Activated CD8-positive, alpha-beta memory T cell treated with anti-CD3 and anti-CD28 coated beads, Interleukin-2, amount 10 ng/mL, durations not matched to agents 7 days and 5 days (primary cell): ENCODE results near the gene PRSS22. TPM values are rescaled to one million over a fixed set of nuclear protein-coding genes. Genes with fewer than 3 reads are reported as not detected.
A peak's percentile ranks its signal among the peaks of the same experiment; 100 is the strongest.
"Not testable (repeated sequence)": the region's sequence is repeated elsewhere in the genome, so short reads cannot be mapped to it uniquely, and the experiment has no call there.

ENCODE experiments used
- ATAC-seq: fragments of 150-1000 bp; cut with Tn5 transposase; one replicate; pipeline ENCODE4 v1.10.0; 2021; ENCODE audit warnings: moderate library complexity
- CTCF ChIA-PET: fragments of 350-600 bp; sonication (Branson Sonifier 250); formaldehyde crosslinking; loops from one replicate; lab custom pipeline; 2021; ENCODE audit warnings: antibody characterized with exemption; lab: Charles Lee
- DNase-seq: peaks from one replicate; pipeline ENCODE4 v3.0.0-alpha.2; 2020
- H3K27ac Mint-ChIP-seq: one replicate; pipeline ENCODE4 v1.8.0; 2021; ENCODE audit warnings: mild to moderate bottlenecking, mixed read lengths
- H3K27me3 Mint-ChIP-seq: one replicate; pipeline ENCODE4 v1.8.0; 2021; ENCODE audit warnings: mixed read lengths
- H3K36me3 Mint-ChIP-seq: one replicate; pipeline ENCODE4 v1.8.0; 2021; ENCODE audit warnings: mild to moderate bottlenecking, mixed read lengths
- H3K4me1 Mint-ChIP-seq: one replicate; pipeline ENCODE4 v1.8.0; 2021; ENCODE audit warnings: mixed read lengths
- H3K4me3 Mint-ChIP-seq: one replicate; pipeline ENCODE4 v1.8.0; 2021; ENCODE audit warnings: mild to moderate bottlenecking, moderate library complexity, mixed read lengths
- H3K9me3 Mint-ChIP-seq: one replicate; pipeline ENCODE4 v1.8.0; 2022; ENCODE audit warnings: low read depth, mixed read lengths
- total RNA-seq, 2 experiments: library from RNA; stranded (reverse); gene quantifications; one replicate each; pipeline ENCODE4 v1.2.3, GENCODE V29; 2021

Gene PRSS22, protein sequence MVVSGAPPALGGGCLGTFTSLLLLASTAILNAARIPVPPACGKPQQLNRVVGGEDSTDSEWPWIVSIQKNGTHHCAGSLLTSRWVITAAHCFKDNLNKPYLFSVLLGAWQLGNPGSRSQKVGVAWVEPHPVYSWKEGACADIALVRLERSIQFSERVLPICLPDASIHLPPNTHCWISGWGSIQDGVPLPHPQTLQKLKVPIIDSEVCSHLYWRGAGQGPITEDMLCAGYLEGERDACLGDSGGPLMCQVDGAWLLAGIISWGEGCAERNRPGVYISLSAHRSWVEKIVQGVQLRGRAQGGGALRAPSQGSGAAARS
- not detected for total RNA-seq

DNA sequence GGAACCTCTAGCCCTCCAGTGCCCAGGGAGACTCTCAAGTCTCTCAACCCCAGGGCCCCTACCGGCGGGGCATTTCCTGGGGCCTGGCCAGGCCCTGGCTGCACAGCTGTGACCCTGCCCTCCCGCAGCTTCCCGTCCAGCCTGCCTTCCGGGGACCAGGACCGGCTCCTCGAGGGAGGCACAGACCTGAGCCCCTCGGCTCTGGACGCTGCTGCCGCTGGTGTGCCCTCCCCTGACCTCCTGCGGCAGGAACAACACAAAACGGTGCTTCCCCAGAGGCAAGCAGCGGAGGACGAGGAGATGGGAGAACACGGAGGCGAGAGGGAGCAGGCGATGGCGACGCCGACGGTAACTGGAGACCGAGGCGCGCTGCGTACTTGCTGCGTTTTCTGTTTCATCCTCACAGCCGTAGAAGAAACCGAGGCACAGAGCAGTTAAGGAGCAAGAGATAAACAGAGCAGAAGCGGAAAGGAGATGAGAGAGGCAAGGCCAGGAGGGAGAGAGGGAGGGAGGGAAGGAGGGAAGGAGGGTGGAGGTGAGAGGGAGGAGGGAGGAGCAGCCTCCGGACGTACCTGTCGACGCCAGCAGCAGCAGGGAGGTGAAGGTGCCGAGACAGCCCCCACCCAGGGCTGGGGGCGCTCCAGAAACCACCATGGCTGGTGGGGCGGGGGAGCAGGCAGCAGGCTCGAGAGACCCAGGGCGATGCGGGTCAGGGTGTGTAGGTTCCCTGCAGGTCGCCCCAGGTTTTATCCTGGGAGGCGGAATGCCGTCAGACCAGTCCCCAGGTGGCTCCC lies at the start of gene PRSS22:
Gene PRSS22, minus strand, starts transcription at position 720 of the 794 bp plus-strand sequence. Its CDS starts 66 bp downstream, at position 654.
- H3K4me1 Mint-ChIP-seq = peaks cover 4% of the 10 kb centered on the region
- no peak within 1 kb of the TSS for H3K27ac Mint-ChIP-seq
- ATAC-seq (peak; percentile 22), DNase-seq (no peak)
- peaks cover 11% of the 10 kb centered on the region for H3K27me3 Mint-ChIP-seq
- H3K36me3 Mint-ChIP-seq = peaks cover 3% of the 10 kb centered on the region
- peak within 1 kb of the TSS; percentile 56 for H3K4me3 Mint-ChIP-seq
- peaks cover 15% of the 10 kb centered on the region for H3K9me3 Mint-ChIP-seq
- CTCF ChIA-PET = no interaction called here

DNA sequence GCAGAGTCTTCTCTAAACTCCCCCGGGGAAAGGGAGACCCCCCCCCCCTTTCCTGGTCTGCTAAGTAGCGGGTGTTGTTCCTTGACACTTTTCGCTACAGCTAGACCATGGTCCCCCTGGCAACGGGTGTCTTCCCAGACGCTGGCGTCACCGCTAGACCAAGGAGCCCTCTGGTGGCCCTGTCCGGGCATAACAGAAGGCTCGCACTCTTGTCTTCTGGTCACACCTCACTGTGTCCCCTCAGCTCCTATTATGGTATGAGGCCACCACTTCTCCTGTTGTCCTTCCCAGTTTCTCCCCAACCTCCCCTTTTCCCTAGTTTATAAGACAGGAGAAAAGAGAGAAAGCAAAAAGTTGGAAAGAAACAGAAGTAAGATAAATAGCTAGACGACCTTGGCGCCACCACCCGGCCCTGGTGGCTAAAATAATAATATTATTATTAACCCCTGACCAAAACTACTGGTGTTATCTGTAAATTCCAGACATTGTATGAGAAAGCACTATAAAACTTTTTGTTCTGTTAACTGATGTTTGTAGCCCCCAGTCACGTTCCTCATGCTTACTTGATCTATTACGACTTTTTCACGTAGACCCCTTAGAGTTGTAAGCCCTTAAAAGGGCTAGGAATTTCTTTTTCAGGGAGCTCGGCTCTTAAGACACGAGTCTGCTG lies 49.2 kb upstream of the PRSS22 start:
- not testable (repeated sequence) for H3K27ac Mint-ChIP-seq, H3K36me3 Mint-ChIP-seq, H3K27me3 Mint-ChIP-seq, ATAC-seq, H3K9me3 Mint-ChIP-seq, H3K4me3 Mint-ChIP-seq
- peaks cover 25% of the 10 kb centered on the region for H3K4me1 Mint-ChIP-seq
- CTCF ChIA-PET = interaction anchor here (1.1 to 4.0 kb wide), 10 partner anchors 13 to 68 kb away, joined by 3 to 26 read pairs (median 8); partner anchors contain the start of gene FLYWCH2
- peak; percentile 71 for DNase-seq

DNA sequence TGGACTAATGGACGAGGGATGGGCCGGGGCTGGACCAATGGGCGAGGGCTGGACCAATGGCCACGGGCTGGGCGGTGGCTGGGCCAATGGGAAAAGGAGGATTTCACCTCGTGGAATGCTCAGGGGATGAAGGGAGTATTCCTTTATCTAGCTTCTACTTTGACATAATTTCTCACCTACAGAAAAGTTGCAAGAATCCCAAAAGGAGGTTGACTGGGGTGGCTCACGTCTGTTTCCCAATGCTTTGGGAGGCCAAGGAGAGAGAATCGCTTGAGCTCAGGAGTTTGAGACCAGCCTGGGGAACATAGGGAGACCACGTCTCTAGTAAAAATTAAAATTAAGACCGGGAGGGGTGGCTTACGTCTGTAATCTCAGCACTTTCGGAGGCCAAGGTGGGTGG lies 48.0 kb upstream of the PRSS22 start:
- ATAC-seq (no peak), DNase-seq (no peak)
- Mint-ChIP-seq H3K36me3 (no peaks in the 10 kb centered on the region), H3K9me3 (no peaks in the 10 kb centered on the region), H3K27ac (peak overlapping the region; percentile 50), H3K27me3 (peaks cover 5% of the 10 kb centered on the region), H3K4me1 (peaks cover 22% of the 10 kb centered on the region), H3K4me3 (peak overlapping the region; percentile 94)
- CTCF ChIA-PET = interaction anchor here (0.7 to 4.0 kb wide), 11 partner anchors 12 to 67 kb away, joined by 3 to 26 read pairs (median 5); partner anchors contain the start of gene FLYWCH2

DNA sequence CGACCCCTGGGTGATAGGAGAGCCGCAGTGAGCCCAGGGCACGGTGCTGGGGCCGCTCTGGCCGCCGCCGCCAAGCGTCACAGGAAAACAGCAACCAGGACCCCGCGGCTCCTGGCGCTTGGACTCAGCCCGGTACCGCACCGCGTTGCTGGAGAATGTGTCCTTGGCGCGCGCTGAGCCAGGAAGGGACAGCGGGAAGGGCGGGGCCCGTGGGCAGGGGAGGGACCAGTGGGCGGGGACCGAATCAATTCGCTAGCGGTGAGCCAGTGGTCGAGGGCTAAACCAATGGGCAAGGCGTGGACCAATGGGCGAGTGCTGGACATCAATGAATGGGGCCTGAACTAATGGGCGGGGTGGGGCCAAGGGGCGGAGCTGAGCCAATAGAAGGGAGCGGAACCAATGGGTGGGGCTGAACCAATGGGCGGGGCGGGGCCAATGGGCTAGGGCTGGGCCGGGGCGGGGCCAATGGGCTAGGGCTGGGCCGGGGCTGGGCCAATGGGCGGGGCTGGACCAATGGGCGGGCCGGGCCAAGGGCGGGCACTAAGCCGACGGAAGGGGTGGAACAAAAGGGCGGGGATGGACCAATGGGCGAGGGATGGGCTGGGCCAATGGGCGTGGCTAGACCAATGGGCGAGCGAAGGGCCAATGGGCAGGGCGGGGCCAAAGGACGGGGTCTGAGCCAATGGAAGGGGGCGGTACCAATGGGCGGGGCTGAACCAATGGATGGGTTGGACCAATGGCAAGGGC lies 47.4 kb upstream of the PRSS22 start:
- Mint-ChIP-seq H3K27me3 (peaks cover 2% of the 10 kb centered on the region), H3K9me3 (no peaks in the 10 kb centered on the region), H3K36me3 (no peaks in the 10 kb centered on the region), H3K4me1 (peaks cover 22% of the 10 kb centered on the region), H3K4me3 (peak overlapping the region; percentile 94), H3K27ac (peak overlapping the region; percentile 91)
- peak; percentile 99 for DNase-seq
- peak; percentile 81 for ATAC-seq
- CTCF ChIA-PET = interaction anchor here (0.7 to 4.0 kb wide), 11 partner anchors 12 to 67 kb away, joined by 3 to 26 read pairs (median 5); partner anchors contain the start of gene FLYWCH2

DNA sequence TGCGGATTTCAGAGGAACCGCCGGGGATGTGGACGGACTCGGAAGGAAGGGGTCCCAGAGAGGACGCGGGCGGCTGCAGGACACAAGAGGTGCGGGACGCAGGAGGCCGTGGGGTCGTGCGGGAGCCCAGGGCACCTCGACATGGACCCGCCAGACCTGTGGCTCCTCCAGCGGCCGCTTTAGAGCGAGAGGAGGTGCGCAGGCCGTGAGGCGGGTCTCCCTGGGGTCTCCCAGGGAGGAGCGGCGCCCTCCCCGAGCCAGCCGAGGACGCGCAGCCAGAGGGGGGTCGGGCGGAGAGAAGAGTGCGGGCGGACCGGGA lies 46.9 kb upstream of the PRSS22 start:
- CTCF ChIA-PET = interaction anchor here (1.1 to 4.0 kb wide), 3 partner anchors 30 to 37 kb away, joined by 3 to 18 read pairs (median 4); no protein-coding TSS in a partner anchor
- no peaks in the 10 kb centered on the region for H3K27me3 Mint-ChIP-seq
- no peaks in the 10 kb centered on the region for H3K36me3 Mint-ChIP-seq
- peak overlapping the region; percentile 94 for H3K4me3 Mint-ChIP-seq
- H3K9me3 Mint-ChIP-seq = no peaks in the 10 kb centered on the region
- ATAC-seq (no peak), DNase-seq (no peak)
- peak overlapping the region; percentile 91 for H3K27ac Mint-ChIP-seq
- peaks cover 22% of the 10 kb centered on the region for H3K4me1 Mint-ChIP-seq

DNA sequence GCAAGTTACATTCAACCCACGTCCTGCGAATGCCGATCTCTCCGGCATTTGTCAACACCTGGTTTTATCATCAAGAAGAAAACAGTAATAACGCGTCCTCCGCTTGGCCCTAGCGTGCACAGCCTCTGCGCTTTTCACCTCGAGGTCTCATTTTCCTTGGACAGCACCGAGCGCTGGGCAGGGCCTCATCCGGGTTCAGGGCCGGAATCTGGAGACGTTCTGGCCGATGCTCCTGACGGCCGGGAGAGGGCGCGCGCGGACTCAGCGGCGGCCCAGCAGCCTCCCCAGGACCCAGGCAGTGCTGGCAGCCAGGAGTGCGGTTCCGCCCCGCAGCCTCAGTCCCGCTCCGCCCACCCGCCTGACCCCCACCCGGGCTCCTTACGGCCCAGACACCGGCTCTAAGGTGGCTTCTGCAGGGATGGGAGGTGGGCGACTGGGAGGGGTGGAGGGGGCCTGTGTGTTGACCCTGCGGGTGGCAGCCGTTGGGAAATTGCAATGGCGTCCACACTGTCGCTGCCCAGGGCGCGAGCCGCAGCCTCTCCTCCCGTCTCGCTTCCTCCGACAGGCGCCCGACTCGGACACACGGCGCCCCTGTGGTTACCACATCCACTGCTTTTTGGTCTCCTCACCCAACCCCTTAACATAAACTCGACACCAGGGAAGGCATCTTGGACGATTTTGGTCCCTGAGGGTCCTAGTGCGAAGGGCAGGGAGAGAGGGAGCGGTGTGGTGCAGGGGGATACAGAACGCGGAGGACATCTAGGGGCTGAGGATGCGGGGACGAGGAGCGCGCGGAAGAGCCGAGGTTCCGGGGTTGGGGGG lies 46.3 kb upstream of the PRSS22 start:
- Mint-ChIP-seq H3K27me3 (no peaks in the 10 kb centered on the region), H3K4me1 (peaks cover 22% of the 10 kb centered on the region), H3K4me3 (peak overlapping the region; percentile 94), H3K9me3 (no peaks in the 10 kb centered on the region), H3K27ac (peak overlapping the region; percentile 91), H3K36me3 (no peaks in the 10 kb centered on the region)
- CTCF ChIA-PET = interaction anchor here (1.0 to 1.9 kb wide), 4 partner anchors 16 to 65 kb away, joined by 3 to 10 read pairs (median 4); partner anchors contain the start of gene FLYWCH2
- ATAC-seq (peak; percentile 58), DNase-seq (peak; percentile 88)

DNA sequence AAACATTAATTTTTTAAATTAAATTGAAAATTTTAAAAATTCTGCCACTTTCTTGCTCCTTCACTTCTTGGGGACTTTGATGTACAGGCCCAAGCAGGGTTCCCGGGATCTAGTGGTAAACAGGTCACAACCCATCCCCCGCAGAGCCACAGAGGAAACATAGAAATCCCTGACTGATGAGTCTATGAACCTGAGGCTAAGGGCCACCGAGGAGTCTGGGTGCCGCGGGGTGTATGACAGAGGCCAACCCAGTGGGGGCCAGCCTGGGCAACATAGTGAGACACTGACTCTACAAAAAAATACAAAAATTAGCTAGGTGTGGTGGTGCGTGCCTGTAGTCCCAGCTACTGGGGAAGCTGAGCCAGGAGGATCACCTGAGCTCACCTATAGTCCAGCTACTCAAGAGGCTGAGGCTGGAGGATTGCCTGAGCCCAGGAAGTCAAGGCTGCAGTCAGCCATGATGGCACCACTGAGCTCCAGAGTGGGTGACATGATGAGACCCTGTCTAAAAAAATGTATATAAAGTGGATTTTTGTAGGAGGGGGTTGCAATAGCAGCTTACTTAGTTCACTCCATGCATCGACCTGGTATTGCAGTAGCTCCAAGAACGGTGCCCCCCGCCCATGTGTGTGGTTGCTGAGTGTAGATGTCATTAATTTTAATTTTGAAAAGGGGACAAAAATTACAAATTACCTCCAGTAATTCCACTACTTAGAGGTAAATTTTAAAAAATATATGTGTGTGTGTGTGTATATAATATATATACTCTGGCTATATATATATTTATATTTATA lies 44.6 kb upstream of the PRSS22 start:
- CTCF ChIA-PET = interaction anchor here (0.7 to 1.9 kb wide), 7 partner anchors 9 to 64 kb away, joined by 3 to 10 read pairs (median 4); partner anchors contain the start of genes FLYWCH1 and FLYWCH2
- H3K36me3 Mint-ChIP-seq = no peaks in the 10 kb centered on the region
- H3K27me3 Mint-ChIP-seq = no peaks in the 10 kb centered on the region
- no peak for DNase-seq
- H3K9me3 Mint-ChIP-seq = no peaks in the 10 kb centered on the region
- H3K4me1 Mint-ChIP-seq = peaks cover 21% of the 10 kb centered on the region
- H3K27ac Mint-ChIP-seq = no peak overlapping the region
- no peak for ATAC-seq
- H3K4me3 Mint-ChIP-seq = no peak overlapping the region

DNA sequence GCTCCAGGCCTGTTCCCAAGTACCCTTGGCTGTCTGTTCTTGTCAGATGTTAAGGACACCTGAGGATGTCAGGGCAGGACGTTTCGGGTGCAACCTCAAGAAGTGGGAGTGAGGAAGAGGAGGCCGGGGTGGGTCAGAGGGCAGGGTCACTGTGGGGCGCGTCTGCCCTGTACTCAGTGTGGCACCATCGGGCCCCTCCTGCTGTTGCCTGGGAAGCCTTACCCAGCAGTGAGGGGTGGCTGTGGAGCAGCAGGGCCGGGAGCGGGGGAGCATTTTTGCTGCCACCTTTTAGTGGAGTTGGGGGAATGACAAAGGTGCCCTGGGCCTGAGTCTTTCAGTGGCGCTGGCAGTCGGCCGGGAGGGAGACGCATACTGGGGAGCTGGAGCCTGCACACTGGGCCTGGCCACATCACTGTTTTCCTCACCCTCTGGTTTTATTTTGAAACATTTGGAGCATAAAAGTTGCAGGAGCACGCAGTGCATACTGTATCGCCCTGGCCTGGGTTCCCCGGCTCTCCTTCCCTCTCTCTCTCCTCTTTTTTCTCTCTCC lies 42.6 kb upstream of the PRSS22 start:
- Mint-ChIP-seq H3K36me3 (no peaks in the 10 kb centered on the region), H3K4me3 (no peak overlapping the region), H3K27ac (no peak overlapping the region), H3K4me1 (peaks cover 6% of the 10 kb centered on the region), H3K27me3 (no peaks in the 10 kb centered on the region), H3K9me3 (no peaks in the 10 kb centered on the region)
- ATAC-seq (no peak), DNase-seq (no peak)
- CTCF ChIA-PET = interaction anchor here (1.2 to 2.3 kb wide), 3 partner anchors 11 to 27 kb away, joined by 3 to 12 read pairs (median 5); partner anchors contain the start of genes FLYWCH1 and FLYWCH2

DNA sequence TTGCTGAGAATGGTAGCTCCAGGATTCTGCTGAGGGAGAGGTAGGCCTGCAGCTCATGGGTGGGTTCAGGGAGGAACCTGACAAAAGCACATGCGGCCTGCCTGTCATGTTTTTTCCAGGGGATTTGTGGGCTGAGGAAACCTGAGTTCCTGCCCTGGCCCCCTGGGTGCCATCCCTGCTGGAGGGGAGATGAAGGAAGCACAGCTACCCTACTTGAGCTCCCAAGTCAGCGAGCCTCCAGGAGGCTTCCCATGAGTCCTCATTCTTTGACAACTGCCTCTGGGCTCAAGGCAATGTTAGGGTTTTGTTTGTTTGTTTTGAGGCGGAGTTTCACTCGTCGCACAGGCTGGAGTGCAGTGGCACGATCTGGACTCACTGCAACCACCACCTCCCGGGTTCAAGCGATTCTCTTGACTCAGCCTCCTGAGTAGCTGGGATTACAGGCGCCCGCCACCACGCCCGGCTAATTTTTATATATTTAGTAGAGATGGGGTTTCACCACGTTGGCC lies 41.6 kb upstream of the PRSS22 start:
- Mint-ChIP-seq H3K27ac (no peak overlapping the region), H3K36me3 (no peaks in the 10 kb centered on the region), H3K9me3 (no peaks in the 10 kb centered on the region), H3K27me3 (no peaks in the 10 kb centered on the region), H3K4me1 (peaks cover 6% of the 10 kb centered on the region), H3K4me3 (no peak overlapping the region)
- DNase-seq = no peak
- CTCF ChIA-PET = interaction anchor here (0.5 to 2.3 kb wide), 7 partner anchors 10 to 1450 kb away, joined by 3 to 12 read pairs (median 5); partner anchors contain the start of genes FLYWCH1 and FLYWCH2
- ATAC-seq = no peak

DNA sequence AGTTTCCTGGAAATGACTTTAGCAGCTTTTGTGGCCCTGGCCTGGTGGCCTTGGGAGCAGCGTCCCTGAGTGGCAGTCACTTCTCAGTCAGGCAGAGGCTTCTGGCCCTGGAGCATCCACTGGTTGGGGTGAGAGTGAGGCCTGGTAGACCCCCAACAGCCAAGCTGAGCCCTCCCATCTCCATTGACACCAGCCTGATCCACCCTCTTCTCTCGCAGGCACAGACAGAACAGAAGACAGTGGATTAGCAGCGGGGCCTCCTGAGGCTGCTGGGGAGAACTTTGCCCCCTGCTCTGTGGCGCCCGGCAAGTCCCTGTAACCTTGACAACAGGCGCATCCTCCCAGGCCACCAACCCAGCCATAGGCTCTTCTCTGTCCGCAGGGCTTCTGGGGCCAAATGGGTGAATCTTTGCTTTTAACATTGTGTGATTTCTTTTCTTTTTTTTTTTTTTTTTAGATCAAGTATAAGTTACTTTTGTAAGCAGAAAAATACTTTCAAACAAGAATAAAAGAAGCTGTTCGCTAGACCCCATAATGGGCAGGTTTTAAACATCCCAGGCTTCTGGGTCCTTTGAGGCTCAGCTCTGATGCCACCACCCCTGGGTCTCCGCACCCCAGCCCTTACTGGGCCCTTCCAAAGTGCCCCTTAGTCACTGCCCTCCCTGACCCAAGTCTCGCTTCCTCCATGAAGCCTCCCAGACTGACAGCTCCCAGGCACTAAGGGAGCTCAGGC lies 41.0 kb upstream of the PRSS22 start:
- Mint-ChIP-seq H3K36me3 (no peaks in the 10 kb centered on the region), H3K4me3 (no peak overlapping the region), H3K27me3 (no peaks in the 10 kb centered on the region), H3K9me3 (no peaks in the 10 kb centered on the region), H3K4me1 (peaks cover 4% of the 10 kb centered on the region), H3K27ac (no peak overlapping the region)
- CTCF ChIA-PET = interaction anchor here (0.5 to 2.3 kb wide), 9 partner anchors 10 to 1451 kb away, joined by 3 to 12 read pairs (median 4); partner anchors contain the start of genes FLYWCH1 and FLYWCH2
- ATAC-seq (no peak), DNase-seq (no peak)
